Measurements from ENCODE around the gene SNRNP200. TPM values are rescaled to one million over a fixed set of nuclear protein-coding genes. Genes with fewer than 3 reads are reported as not detected.

SNRNP200 gene
- total and polyA plus RNA-seq, 4 donors = 65.9 to 106 (median 88.0) TPM

GRCh38 chr2:96254571-96254970 lies 50.8 kb downstream of the SNRNP200 start:
- H3K4me1 ChIP-seq (ENCODE audit: control insufficient read depth in 5 of 5, insufficient read depth in 5 of 5, low read length in 5 of 5) = peaks cover 5 to 13% (median 12%) of the 10 kb centered on the region in 5 donors
- no peak overlapping the region for H3K9ac ChIP-seq (ENCODE audit: insufficient read depth in 1 of 2, low read length in 2 of 2)

GRCh38 chr2:96253006-96253405 lies 52.3 kb downstream of the SNRNP200 start:
- H3K36me3 ChIP-seq (ENCODE audit: control insufficient read depth in 4 of 4, insufficient read depth in 4 of 4, low read length in 4 of 4) = peaks cover 0 to 42% (median 22%) of the 10 kb centered on the region in 4 donors
- peaks cover under 1 to 12% (median 5%) of the 10 kb centered on the region in 5 donors for H3K4me1 ChIP-seq (ENCODE audit: control insufficient read depth in 5 of 5, insufficient read depth in 5 of 5, low read length in 5 of 5)
- DNase-seq (no peak), ATAC-seq (ENCODE audit: insufficient read depth, low FRiP score) (no peak)
- no peaks in the 10 kb centered on the region for H3K27me3 ChIP-seq (ENCODE audit: control insufficient read depth in 3 of 3, insufficient read depth in 3 of 3, low read length in 2 of 3)
- H3K9ac ChIP-seq (ENCODE audit: insufficient read depth in 1 of 2, low read length in 2 of 2) = no peak overlapping the region
- TF ChIP-seq CTCF (IDR thresholded peaks at IDR 0.05; ENCODE audit: control extremely low read depth, extremely low read depth) = no peak
- 92 to 93% methylated on average over 7 of the region's 7 CpGs for WGBS, 2 donors
- no peaks in the 10 kb centered on the region for H3K9me3 ChIP-seq (ENCODE audit: control insufficient read depth in 4 of 4, insufficient read depth in 3 of 4, low read length in 3 of 4)
- no peak overlapping the region for H3K27ac ChIP-seq (ENCODE audit: low read depth in 1 of 2, low read length in 1 of 2)
- H3K4me3 ChIP-seq = no peak overlapping the region

More at GRCh38 chr2:96254571-96254970, 50.8 kb downstream of the SNRNP200 start:
- peak overlapping the region in 1 of 2 donors; percentile 81 for H3K27ac ChIP-seq (ENCODE audit: low read depth in 1 of 2, low read length in 1 of 2)
- DNase-seq (peak in 1 of 3 donors; percentile 20), ATAC-seq (ENCODE audit: insufficient read depth, low FRiP score) (no peak)
- 23 to 49% methylated on average over 11 of the region's 11 CpGs for WGBS, 2 donors
- H3K4me3 ChIP-seq = no peak overlapping the region
- TF ChIP-seq CTCF (IDR thresholded peaks at IDR 0.05; ENCODE audit: control extremely low read depth, extremely low read depth) = no peak
- no peaks in the 10 kb centered on the region for H3K9me3 ChIP-seq (ENCODE audit: control insufficient read depth in 4 of 4, insufficient read depth in 3 of 4, low read length in 3 of 4)
- peaks cover 0 to 46% (median 24%) of the 10 kb centered on the region in 4 donors for H3K36me3 ChIP-seq (ENCODE audit: control insufficient read depth in 4 of 4, insufficient read depth in 4 of 4, low read length in 4 of 4)
- H3K27me3 ChIP-seq (ENCODE audit: control insufficient read depth in 3 of 3, insufficient read depth in 3 of 3, low read length in 2 of 3) = no peaks in the 10 kb centered on the region

- Histone ChIP-seq H3K27ac (ENCODE audit: low read depth in 1 of 2, low read length in 1 of 2) (peak overlapping the region in 1 of 2 donors; percentile 47), H3K27me3 (ENCODE audit: control insufficient read depth in 3 of 3, insufficient read depth in 3 of 3, low read length in 2 of 3) (no peaks in the 10 kb centered on the region), H3K36me3 (ENCODE audit: control insufficient read depth in 4 of 4, insufficient read depth in 4 of 4, low read length in 4 of 4) (peaks cover 0 to 42% (median 21%) of the 10 kb centered on the region in 4 donors), H3K9ac (ENCODE audit: insufficient read depth in 1 of 2, low read length in 2 of 2) (no peak overlapping the region), H3K9me3 (ENCODE audit: control insufficient read depth in 4 of 4, insufficient read depth in 3 of 4, low read length in 3 of 4) (no peaks in the 10 kb centered on the region), H3K4me1 (ENCODE audit: control insufficient read depth in 5 of 5, insufficient read depth in 5 of 5, low read length in 5 of 5) (peaks cover 0 to 12% (median 5%) of the 10 kb centered on the region in 5 donors), H3K4me3 (no peak overlapping the region)
- ATAC-seq (ENCODE audit: insufficient read depth, low FRiP score) (no peak), DNase-seq (no peak)
- WGBS, 2 donors = 94 to 98% methylated on average over 8 of the region's 8 CpGs
- TF ChIP-seq CTCF (IDR thresholded peaks at IDR 0.05; ENCODE audit: control extremely low read depth, extremely low read depth) = no peak
Observed at GRCh38 chr2:96252526-96252925, 52.8 kb downstream of the SNRNP200 start.
